Measurements from ENCODE around the gene CYREN. TPM values are rescaled to one million over a fixed set of nuclear protein-coding genes. Genes with fewer than 3 reads are reported as not detected.

CYREN gene
- polyA plus RNA-seq, 12 donors, result 26.0 to 40.1 (median 31.2) TPM; not detected in 1

Other genes starting within 250 kb of the CYREN start
- 1 to 10 TPM in 10 of 12 donors, not detected in 2; 2.3 to 6.0 (median 4.0) TPM for gene AGBL3, start 184.2 kb downstream of the CYREN start, polyA plus RNA-seq (ENCODE audit: insufficient read length in 12 of 12)
- gene TMEM140, start 22.6 kb downstream of the CYREN start, polyA plus RNA-seq (ENCODE audit: insufficient read length in 12 of 12), result 10 to 100 TPM in 9 of 12 donors, 1 to 10 TPM in 2, not detected in 1; 9.7 to 22.3 (median 11.7) TPM
- 10 to 100 TPM in 4 of 12 donors, 1 to 10 TPM in 7, not detected in 1; 7.8 to 24.3 (median 9.5) TPM for gene WDR91, start 40.8 kb upstream of the CYREN start, polyA plus RNA-seq (ENCODE audit: insufficient read length in 12 of 12)
- gene STRA8, start 63.1 kb upstream of the CYREN start, polyA plus RNA-seq (ENCODE audit: insufficient read length in 12 of 12), result not detected